NCI-H1436 treated with DMSO at 0.1 percent for 48 hours (cell line): ENCODE results near the gene TRDN.

Source experiments
- DNase-seq: peaks from one replicate; lab custom pipeline; 2025; lab: John Stamatoyannopoulos, UW

TRDN gene

DNA sequence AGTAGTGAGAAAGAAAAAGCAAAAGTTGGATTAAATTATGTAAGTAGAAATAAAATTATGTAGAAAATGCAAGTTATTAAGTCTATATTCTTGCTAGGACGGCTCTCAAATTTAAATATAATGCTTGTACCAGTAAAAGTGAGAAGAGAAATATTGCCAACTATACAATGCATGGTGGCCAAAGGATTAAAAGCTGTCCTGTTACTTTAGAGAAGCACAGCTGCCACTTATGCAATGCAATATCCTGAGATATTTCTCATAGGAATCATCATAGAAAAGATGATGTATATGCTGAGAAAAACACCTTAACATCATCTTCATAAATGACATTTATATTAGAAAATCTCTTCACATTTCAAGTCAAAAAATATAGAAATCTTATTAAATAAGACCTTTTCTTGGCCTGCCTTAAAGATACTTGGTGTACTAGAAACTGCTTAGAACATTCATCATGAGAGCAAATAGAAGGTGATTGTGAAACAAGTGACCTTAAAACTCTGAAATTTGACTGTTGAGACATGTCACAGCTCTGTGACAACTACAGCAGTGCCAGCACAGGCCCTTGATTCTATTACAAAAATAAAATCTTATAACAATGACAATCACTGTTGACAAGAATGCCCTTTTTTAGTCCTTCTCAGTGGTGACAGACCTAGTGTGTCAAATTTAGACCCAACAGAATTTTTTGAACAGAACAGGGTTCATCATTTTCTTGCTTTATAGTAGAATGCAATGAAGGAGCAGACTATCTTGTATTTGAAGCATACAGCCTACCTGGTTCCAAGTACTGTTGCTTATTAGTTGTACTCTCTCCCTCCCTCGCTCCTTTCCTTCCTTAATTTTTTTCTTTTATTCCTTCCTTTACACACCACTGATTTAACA is 467.6 kb downstream of the TRDN start:
- no peak for DNase-seq

DNA sequence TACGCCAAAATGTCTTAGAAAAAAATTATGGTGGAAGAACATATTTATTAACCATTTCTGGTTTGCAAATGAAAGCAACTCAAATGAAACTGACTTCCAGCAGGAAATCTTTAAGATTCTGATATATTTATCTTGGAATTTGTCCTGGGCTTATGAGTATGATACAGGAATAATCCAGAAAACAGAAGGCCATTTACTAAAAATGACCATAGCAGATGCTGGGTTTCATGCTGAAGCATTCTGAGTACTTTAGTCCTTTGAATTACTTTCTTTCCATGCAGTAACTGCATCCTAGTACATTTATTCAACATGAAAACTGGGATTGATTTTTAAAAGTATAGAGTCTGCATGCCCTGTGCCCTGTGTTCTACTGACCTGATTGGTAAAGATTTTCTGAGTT is 468.3 kb downstream of the TRDN start:
- DNase-seq = no peak
